HG03575 (cell line): Measurements from ENCODE around the gene PIGH.
"Not testable (repeated sequence)": the region's sequence is repeated elsewhere in the genome, so short reads cannot be mapped to it uniquely, and the experiment has no call there.

Experiments used
- ATAC-seq: cut with Tn5 transposase; IDR thresholded peaks from one replicate; pipeline ENCODE4 v1.9.1; 2021; ENCODE audit not compliant: unreplicated experiment, insufficient number of reproducible peaks, low FRiP score; ENCODE audit errors: extremely low read depth

The PIGH gene

DNA sequence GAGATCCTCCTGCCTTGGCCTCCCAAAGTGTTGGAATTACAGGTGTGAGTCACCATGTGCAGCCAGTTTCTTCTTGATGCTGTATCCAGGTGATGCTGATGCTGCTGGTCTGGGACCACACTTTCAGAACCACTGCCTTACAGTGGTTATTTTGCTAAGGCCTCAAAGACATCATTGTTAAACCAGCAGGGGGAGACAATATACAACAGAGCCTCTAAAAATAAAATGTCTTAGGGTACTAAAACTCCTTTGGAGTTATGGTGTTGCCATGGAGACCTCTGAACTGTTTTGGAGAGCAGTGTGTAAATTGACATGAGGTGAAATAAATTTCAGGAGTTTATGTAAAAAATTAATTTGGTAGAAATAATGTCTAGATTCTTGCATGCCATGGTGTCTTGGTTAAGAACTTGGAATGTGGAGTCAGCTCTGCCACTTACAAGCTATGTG lies 18.6 kb upstream of the PIGH start:
- no peak for ATAC-seq

DNA sequence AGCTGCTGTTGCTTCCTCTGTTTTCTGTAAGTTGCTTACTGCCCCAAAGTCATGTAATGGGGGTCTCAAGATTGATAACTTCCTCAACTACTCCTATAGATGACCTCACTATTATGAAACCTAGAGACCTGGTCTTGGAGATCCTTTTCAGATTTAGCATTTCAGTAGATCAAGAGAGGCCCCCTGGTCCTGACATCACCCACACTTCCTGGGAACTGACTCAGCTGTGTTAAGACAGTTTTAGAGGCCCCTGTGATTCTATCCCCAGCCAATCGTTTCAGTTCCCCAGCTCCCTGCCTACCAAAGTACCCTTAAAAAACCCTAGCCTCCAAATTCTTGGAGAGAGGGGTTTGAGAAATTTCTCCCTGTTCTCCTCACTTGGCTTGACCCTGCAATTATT lies 10.4 kb upstream of the PIGH start:
- no peak for ATAC-seq

DNA sequence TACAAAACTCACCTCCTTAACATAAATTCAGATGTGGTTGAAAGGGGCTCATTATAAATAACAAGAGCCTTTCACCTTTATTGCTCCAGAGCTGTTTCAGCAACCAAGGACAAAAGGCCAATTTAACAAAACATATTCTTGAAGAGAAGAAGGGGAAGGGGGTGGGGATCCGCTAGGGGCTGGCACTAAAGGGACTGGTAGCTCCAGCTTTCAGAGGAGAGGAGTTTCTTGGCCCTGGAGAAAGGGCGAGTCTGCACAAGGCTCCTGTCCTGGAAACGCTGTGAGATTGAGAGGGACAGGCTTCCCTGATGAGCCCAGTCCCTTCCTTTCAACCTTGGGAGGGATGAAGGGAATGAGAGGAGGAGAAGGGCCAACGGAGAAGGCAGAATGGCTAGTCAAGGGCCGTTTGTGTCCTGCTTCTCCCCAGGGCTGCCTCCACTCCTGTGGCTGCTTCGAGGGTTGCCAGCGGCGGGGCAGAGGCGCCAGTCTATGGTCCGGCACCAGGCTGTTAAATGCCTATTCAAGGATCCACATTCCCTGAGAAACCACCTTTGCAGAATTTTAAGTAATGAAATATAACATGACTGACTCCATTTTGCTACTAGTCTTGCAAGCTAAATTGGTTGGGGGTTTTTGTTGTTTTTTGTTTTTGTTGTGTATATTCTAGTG lies 9.7 kb upstream of the PIGH start:
- no peak for ATAC-seq

- no peak for ATAC-seq
Observed at GRCh38 chr14:67607646-67608045, 7.6 kb upstream of the PIGH start.

GRCh38 chr14:67602995-67603545 lies 3.0 kb upstream of the PIGH start:
- ATAC-seq: peak; percentile 59

GRCh38 chr14:67602076-67602475 lies 2.0 kb upstream of the PIGH start:
- no peak for ATAC-seq

- ATAC-seq: not testable (repeated sequence)
Observed at GRCh38 chr14:67600562-67600974, 500 bp upstream of the PIGH start.

- ATAC-seq: no peak
Observed at GRCh38 chr14:67595392-67595791, 4.7 kb downstream of the PIGH start.

DNA sequence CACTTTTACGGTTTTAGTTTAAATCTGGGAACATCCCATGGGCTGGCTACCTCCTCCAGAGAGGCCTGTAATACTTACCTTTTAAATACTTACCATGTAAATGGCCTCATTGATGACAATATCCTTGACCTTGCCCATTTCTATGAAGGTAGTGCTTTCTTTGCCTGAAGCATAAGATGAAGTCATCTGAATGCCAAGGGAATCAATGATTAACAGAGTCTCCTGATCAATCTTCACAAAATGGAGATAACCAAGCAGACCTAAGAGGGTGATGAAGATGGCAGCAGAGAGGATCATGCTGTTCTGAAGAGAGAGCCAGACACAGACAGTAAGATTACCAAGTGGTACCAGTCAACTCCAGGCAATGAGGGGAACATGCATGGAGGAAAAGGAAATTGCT lies 6.4 kb downstream of the PIGH start:
- not testable (repeated sequence) for ATAC-seq

DNA sequence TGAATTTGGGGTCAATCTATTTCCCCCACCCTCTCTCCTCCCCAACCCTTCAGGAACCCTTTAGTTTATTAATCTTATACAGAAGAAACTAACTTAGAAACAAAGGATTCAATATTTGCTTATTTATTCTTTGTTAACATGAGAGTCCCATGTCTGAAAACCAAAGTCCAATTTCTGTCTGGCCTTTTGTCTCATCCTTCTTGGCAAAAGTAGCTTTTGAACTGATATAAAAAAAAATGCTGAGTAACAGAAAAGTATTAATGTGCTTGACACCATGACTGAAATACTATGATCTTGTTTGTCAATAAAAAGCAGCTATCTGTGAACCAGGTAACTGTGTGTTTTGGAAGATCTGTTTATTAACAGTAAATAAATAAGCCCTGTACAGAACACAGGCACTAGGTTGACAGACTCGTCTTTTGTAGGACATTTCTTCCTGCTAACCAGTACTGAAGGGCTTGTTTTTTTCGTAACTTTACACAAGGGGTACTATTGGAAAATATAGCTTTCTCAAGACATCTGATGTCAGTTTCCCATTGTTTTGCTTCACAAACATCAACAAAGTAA lies 10.8 kb downstream of the PIGH start:
- ATAC-seq: no peak

DNA sequence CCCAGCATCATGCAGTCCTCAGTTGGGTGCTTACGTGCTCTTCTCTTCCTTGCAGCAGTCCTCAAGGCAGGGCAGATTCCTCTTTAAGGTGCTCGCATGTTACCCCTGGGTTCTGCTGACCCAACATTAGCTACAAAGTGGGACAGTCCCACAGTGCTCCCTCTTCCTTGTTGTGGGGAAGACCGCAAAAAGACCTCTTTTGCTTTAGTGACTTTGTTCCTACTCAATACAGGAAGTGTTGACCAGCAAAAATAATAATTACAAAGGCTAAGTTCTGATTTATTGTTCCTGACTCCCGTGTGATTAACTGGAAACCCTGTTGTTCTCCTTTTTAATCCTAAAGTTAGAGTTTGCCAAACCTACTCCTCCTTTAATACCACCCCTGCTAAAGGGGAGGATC lies 13.7 kb downstream of the PIGH start:
- ATAC-seq: no peak

- no peak for ATAC-seq
Observed at GRCh38 chr14:67584978-67585377, 15.1 kb downstream of the PIGH start.

DNA sequence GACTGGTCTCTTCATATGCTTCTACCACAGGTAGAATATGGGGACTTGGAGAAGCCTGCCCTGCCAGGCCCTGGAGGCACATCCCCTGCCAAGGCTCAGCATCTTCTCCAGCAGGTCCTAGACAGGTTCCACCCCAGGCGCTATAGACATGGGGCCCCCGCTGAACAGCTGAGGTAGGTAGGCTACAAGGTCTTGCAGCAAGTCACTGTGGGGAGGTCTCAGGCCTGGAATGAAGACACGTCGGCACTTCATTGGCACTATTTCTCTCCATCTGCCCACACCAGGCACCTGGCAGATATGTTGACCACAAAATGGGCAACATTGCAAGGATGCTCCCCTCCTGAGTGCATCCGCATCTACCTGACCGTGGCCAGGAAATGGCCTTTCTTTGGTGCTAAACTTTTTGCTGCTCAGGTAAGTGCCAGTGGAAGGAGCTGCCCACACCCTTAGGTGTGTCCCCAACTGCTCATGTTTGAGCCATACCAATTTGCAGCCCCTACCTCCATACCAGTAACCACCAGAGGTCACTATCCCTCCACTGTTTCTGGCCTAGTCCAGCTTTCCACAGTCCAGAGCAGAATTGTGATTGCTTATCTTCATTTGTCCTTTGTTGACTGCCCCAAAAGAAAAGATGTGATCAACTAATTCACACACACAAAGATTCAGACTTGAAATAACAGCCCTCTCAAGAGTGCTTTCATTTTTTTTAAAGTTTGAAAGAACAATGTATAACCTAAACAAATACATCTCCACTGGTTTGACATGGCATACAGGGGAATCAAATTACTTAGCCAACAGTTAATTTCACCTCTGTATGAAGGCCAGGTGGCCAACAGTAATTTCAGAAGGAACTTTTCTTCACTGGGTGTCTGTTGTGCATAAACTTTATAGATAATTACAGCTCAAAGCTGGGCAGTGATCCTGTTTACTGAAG lies 16.1 kb downstream of the PIGH start:
- ATAC-seq: no peak

GRCh38 chr14:67582061-67582460 lies 18.0 kb downstream of the PIGH start:
- ATAC-seq: no peak

- ATAC-seq: no peak
Observed at GRCh38 chr14:67581643-67582042, 18.4 kb downstream of the PIGH start.

GRCh38 chr14:67580336-67581171 lies 19.5 kb downstream of the PIGH start:
- ATAC-seq: no peak

DNA sequence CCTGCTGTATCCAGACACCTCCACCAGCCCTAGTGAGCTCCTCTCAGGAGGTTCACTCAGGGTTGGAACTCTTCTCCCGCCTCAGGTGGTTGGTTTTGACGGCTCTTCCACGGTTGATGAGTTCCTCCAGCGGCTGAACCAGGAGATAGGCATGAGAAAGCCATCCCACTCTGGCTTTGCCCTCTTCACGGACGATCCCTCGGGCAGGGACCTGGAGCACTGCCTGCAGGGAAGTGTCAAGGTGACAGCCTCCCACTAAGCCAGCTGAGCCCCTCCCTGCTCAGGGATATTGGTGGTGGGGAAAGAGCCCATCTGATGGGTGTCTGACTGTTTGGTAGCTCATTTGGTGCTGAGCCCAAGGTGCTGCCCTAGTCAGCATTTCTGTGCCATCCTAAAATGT lies 20.4 kb downstream of the PIGH start:
- no peak for ATAC-seq

GRCh38 chr14:67579040-67579439 lies 21.0 kb downstream of the PIGH start:
- ATAC-seq: no peak
